ENCODE measurements around the gene HTATIP2.

DNA sequence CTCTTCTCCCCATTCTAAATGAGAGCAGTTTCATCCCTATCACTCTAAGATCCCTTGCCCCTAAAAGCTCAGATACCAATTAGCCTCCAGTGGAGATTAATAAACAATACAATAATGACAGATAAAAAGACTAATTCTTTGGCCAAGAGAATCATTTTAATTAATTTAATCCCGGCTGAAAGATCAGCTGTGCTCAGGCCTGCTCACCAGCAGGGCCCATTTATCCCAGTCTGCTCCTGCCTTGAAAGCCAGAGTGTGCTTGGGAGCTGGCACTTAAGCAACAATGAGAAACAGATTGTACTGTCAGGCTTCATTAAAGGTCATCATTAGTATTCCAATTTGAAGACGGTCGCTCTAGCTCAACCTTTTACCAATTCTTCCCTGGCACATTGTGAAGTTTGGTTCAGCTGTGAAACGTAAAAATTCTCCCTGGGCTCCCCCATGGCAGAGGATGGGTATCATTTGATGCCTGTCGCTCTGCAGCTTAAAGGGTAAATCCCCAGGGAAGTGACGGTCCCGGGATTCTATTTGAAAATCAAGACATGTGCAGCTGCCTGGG is 36.1 kb upstream of the HTATIP2 start:
- TF ChIP-seq ZFP3 (CRISPR knock-in tag; IDR thresholded peaks at IDR 0.05) (no peak), RARB (CRISPR knock-in tag; IDR thresholded peaks at IDR 0.05) (no peak)
- TF ChIP-seq, protein P1, sequence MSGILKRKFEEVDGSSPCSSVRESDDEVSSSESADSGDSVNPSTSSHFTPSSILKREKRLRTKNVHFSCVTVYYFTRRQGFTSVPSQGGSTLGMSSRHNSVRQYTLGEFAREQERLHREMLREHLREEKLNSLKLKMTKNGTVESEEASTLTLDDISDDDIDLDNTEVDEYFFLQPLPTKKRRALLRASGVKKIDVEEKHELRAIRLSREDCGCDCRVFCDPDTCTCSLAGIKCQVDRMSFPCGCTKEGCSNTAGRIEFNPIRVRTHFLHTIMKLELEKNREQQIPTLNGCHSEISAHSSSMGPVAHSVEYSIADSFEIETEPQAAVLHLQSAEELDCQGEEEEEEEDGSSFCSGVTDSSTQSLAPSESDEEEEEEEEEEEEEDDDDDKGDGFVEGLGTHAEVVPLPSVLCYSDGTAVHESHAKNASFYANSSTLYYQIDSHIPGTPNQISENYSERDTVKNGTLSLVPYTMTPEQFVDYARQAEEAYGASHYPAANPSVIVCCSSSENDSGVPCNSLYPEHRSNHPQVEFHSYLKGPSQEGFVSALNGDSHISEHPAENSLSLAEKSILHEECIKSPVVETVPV (CRISPR knock-in tag; IDR thresholded peaks at IDR 0.05) = 0 out of 2 replicates have a peak, but pooled peaks have one; percentile 24
- TF ChIP-seq, protein P2, sequence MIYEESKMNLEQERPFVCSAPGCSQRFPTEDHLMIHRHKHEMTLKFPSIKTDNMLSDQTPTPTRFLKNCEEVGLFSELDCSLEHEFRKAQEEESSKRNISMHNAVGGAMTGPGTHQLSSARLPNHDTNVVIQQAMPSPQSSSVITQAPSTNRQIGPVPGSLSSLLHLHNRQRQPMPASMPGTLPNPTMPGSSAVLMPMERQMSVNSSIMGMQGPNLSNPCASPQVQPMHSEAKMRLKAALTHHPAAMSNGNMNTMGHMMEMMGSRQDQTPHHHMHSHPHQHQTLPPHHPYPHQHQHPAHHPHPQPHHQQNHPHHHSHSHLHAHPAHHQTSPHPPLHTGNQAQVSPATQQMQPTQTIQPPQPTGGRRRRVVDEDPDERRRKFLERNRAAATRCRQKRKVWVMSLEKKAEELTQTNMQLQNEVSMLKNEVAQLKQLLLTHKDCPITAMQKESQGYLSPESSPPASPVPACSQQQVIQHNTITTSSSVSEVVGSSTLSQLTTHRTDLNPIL (CRISPR knock-in tag; IDR thresholded peaks at IDR 0.05; ENCODE audit: low read depth) = no peak

All from SK-N-SH treated with all-trans-retinoic acid at 6 μM for 48 hours (cell line).